Upper lobe of right lung (tissue), 1 donor: ENCODE measurements around the gene ASCC3. TPM values are rescaled to one million over a fixed set of nuclear protein-coding genes. Genes with fewer than 3 reads are reported as not detected.

Experiments used
- ATAC-seq: fragments of 200-7000 bp; cut with Tn5 transposase; one replicate; pipeline ENCODE4 v1.9.1; 2020; ENCODE audit warnings: mild to moderate bottlenecking, moderate library complexity
- DNase-seq: peaks from one replicate; pipeline ENCODE4 v3.0.0-alpha.2; 2020
- H3K27ac ChIP-seq: fragments of 200-600 bp; one replicate; pipeline ENCODE4 v1.8.0; 2022
- H3K27me3 ChIP-seq: fragments of 200-600 bp; one replicate; pipeline ENCODE4 v1.8.0; 2022; ENCODE audit warnings: mild to moderate bottlenecking
- H3K36me3 ChIP-seq: fragments of 200-600 bp; one replicate; pipeline ENCODE4 v1.8.0; 2022
- H3K4me1 ChIP-seq: fragments of 200-600 bp; one replicate; pipeline ENCODE4 v1.8.0; 2022
- H3K4me3 ChIP-seq: fragments of 200-600 bp; one replicate; pipeline ENCODE4 v1.8.0; 2022; ENCODE audit warnings: mild to moderate bottlenecking
- H3K9me3 ChIP-seq: fragments of 200-600 bp; one replicate; pipeline ENCODE4 v1.8.0; 2022
- intact Hi-C: fragments of 100-400 bp; cut with DNase I; formaldehyde crosslinking; loops from one replicate; pipeline ENCODE4 v1.11.0; 2022
- total RNA-seq: library from RNA; stranded (reverse); fragmentation: NEBNext Ultra II Directional; extraction: Animal tissue kit (Norgen Biotek cat#: 25700); gene quantifications from one replicate; pipeline ENCODE4 v1.2.1, GENCODE V29; 2021
- TF ChIP-seq, protein P1 (sequence below): fragments of 200-600 bp; IDR thresholded peaks from one replicate; pipeline ENCODE4 v1.8.0; 2022; ENCODE audit warnings: antibody characterized with exemption
- donor health status: DM: no; HTN: yes; CAD: no; lungs with severe emphysema.

The ASCC3 gene
- total RNA-seq, 1 donor from 2014 or later = 39.5 TPM

DNA sequence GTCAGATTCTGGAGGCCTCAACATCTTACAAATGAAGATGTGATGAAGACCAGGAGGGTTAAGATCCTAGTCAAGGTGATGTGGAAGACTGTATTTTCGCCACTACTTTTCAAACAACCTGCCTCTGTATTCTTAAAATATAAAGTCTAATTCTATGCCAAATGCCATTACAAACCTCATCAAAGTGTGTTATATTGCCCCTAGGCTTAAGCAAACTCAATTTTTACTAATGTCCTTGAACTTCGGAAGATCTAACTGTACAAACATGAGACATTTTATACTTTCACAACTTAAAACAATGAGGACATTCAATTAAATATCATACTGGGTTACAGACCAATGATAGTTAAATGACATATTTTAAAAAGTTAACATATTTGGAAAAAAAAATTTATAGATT lies 19.1 kb downstream of the ASCC3 start:
- TF ChIP-seq, protein P1, sequence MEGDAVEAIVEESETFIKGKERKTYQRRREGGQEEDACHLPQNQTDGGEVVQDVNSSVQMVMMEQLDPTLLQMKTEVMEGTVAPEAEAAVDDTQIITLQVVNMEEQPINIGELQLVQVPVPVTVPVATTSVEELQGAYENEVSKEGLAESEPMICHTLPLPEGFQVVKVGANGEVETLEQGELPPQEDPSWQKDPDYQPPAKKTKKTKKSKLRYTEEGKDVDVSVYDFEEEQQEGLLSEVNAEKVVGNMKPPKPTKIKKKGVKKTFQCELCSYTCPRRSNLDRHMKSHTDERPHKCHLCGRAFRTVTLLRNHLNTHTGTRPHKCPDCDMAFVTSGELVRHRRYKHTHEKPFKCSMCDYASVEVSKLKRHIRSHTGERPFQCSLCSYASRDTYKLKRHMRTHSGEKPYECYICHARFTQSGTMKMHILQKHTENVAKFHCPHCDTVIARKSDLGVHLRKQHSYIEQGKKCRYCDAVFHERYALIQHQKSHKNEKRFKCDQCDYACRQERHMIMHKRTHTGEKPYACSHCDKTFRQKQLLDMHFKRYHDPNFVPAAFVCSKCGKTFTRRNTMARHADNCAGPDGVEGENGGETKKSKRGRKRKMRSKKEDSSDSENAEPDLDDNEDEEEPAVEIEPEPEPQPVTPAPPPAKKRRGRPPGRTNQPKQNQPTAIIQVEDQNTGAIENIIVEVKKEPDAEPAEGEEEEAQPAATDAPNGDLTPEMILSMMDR = no peak
- Histone ChIP-seq H3K4me3 (no peak overlapping the region), H3K27me3 (no peaks in the 10 kb centered on the region), H3K27ac (no peak overlapping the region), H3K36me3 (peaks cover 35% of the 10 kb centered on the region), H3K4me1 (no peaks in the 10 kb centered on the region), H3K9me3 (no peaks in the 10 kb centered on the region)
- intact Hi-C loops = no loop called here
- DNase-seq (no peak), ATAC-seq (no peak)

DNA sequence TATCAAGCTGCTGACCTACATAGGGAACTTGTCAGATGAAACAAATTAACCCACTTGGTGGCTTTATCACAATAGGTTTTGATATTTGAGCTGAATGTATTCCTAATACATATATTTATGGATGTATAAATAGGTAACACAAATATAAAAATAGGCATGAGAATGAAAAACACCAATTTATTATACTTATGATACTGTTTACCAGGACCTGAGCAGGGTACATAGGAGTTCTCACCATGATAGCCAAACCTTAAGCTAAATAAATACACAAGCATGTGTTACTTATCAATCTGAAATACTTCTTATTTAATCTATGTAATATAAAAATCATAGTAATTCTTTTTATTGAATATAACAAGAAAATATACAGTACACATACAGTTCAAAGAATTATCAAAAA lies 25.0 kb downstream of the ASCC3 start:
- Histone ChIP-seq H3K4me1 (no peaks in the 10 kb centered on the region), H3K36me3 (peaks cover 5% of the 10 kb centered on the region), H3K27me3 (no peaks in the 10 kb centered on the region), H3K4me3 (no peak overlapping the region), H3K9me3 (no peaks in the 10 kb centered on the region), H3K27ac (no peak overlapping the region)
- DNase-seq (no peak), ATAC-seq (no peak)
- intact Hi-C loops = no loop called here
- TF ChIP-seq, protein P1 = no peak

DNA sequence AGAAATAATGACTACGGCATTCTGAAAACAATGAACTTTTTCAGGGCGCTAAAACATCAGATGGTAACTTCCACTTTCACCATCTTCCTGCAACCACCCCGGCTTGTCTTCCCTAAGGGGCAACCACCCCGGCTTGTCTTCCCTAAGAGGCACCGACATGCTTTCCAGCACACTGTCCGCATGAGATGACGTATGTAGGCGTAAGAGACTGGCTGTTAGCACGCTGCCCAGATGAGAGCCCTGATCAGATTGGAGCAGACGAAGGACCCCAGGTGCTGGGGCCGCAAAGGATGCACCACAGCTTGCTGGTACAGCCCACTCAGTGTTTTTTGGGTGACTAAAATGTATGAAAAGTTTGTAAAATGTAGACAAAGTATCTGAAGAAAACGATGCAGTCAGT lies 29.3 kb downstream of the ASCC3 start:
- H3K9me3 ChIP-seq = no peaks in the 10 kb centered on the region

DNA sequence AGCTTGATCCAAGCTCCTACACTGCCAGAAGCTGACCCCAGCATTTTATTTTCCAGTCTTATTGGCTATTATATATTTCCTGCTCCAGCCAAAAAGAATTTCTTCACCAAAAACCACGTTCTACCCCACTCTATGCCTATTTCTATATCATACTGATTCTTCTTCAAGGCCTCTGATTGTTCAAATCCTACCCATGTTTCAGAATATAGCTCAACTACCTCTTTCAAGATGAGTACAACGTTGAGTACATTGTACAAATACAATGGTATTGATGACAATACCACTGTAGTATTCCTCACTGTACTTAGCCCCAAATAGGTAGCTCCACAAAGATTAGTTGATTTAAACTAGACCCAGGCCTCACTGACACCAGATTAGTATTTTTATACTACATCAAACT lies 31.0 kb downstream of the ASCC3 start:
- no peak overlapping the region for H3K27ac ChIP-seq
- no peaks in the 10 kb centered on the region for H3K4me1 ChIP-seq
- TF ChIP-seq, protein P1 = no peak
- ATAC-seq (no peak), DNase-seq (no peak)
- peaks cover 17% of the 10 kb centered on the region for H3K36me3 ChIP-seq
- intact Hi-C loops = no loop called here
- no peaks in the 10 kb centered on the region for H3K27me3 ChIP-seq
- no peaks in the 10 kb centered on the region for H3K9me3 ChIP-seq
- no peak overlapping the region for H3K4me3 ChIP-seq

More for the DNA sequence above, 29.3 kb downstream of the ASCC3 start:
- Histone ChIP-seq H3K4me1 (no peaks in the 10 kb centered on the region), H3K36me3 (peaks cover 17% of the 10 kb centered on the region), H3K27ac (no peak overlapping the region), H3K27me3 (no peaks in the 10 kb centered on the region), H3K4me3 (no peak overlapping the region)
- TF ChIP-seq, protein P1 = no peak
- ATAC-seq (no peak), DNase-seq (no peak)
- intact Hi-C loops = no loop called here

DNA sequence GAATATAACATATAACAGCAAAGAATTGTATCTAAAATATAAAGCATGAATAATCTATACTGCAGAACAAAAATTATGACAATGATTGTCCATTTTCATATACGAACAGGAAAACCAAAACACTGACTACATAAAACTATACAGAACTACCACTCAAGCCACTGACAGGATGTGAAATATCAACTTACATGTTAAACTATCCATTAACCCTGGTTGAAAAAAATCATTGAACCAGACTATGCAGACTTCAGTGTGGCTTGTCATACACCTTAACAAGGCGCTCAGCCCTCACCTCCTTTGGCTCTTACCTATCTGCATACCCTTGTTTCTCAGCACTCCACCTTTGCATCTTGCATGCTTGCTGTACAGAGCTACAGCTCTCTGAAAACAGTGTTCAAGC lies 34.9 kb downstream of the ASCC3 start:
- Histone ChIP-seq H3K36me3 (peaks cover 17% of the 10 kb centered on the region), H3K4me1 (no peaks in the 10 kb centered on the region), H3K27ac (no peak overlapping the region), H3K27me3 (no peaks in the 10 kb centered on the region), H3K4me3 (no peak overlapping the region), H3K9me3 (no peaks in the 10 kb centered on the region)
- TF ChIP-seq, protein P1 = no peak
- no peak for DNase-seq
- ATAC-seq = no peak
- intact Hi-C loops = no loop called here

DNA sequence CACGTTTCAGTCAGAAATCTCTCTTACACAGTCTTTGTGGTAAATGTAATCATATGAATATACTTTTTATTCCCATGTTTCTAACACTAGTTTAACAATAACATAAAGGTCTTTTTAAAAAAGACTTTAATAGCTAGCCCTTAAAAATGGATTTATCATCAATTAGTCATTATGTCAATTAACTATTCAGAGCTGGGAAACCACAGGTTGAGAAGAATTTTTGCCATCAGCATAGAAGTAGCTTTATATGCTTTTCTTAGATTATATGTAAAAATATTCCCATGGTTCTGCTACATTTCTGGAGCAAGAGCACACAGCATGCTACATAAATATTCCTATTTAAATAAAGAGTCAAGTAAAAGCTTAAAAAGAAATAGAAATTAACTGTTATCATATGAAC lies 35.5 kb downstream of the ASCC3 start:
- H3K36me3 ChIP-seq = peaks cover 17% of the 10 kb centered on the region
- no peaks in the 10 kb centered on the region for H3K27me3 ChIP-seq
- TF ChIP-seq, protein P1 = no peak
- no peaks in the 10 kb centered on the region for H3K4me1 ChIP-seq
- no peak for ATAC-seq
- no peak overlapping the region for H3K4me3 ChIP-seq
- no peaks in the 10 kb centered on the region for H3K9me3 ChIP-seq
- intact Hi-C loops = no loop called here
- H3K27ac ChIP-seq = no peak overlapping the region
- DNase-seq = no peak
